ENCODE measurements around the gene P2RX7.
"Not testable (repeated sequence)": the region's sequence is repeated elsewhere in the genome, so short reads cannot be mapped to it uniquely, and the experiment has no call there.

- not testable (repeated sequence) for TF ChIP-seq CTCF (IDR thresholded peaks at IDR 0.05; ENCODE audit: insufficient read depth, low read length); SPI1 (IDR thresholded peaks at IDR 0.05; ENCODE audit: borderline replicate concordance, low read depth)
These were observed 68.5 kb downstream of the P2RX7 start for GRCh38 chr12:121201140-121201539.

All from HL-60 (cell line).